Mammary epithelial cell (primary cell): Measurements from ENCODE around the gene RHOF.

ENCODE experiments used
- EZH2 ChIP-seq: IDR thresholded peaks from 2 replicates; pipeline ENCODE4 v1.6.1; 2012; ENCODE audit warnings: low read length, inconsistent platforms, borderline replicate concordance
- TF ChIP-seq, protein P1 (sequence below), 2 donors: IDR thresholded peaks in 1 of 2; conservative IDR thresholded peaks in 1 of 2; 2 replicates each; pipeline ENCODE4 v1.5.1; 2011 to 2012; ENCODE audit warnings: inconsistent platforms in 2 of 2, low read length in 2 of 2, mild to moderate bottlenecking in 2 of 2, control low read depth in 1 of 2, low read depth in 1 of 2; ENCODE audit not compliant: insufficient read depth in 1 of 2; ENCODE audit errors: extremely low read depth in 1 of 2

DNA sequence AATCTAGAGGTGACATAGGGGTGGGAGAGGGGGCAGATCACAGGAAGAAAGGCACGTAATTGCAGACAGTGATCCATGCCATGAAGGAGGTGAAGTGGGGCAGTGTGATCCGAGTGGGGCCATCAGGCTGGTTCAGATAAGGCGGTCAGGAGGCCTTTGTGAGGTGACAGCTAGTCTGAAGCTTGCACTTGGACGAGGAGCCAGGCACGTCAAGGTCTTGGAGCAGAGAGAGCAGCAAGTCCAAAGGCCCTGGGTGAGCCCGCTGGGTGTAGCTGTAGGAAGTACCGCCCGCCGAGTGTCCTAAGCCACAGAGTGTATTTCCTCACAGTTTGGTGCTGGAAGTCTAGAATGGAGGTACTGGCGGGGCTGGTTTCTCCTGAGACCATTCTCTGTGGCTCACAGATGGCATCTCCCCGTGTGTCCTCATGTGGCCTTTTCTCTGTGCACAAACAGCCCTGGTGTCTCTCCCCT is 23.6 kb downstream of the RHOF start:
- TF ChIP-seq EZH2, result no peak
- TF ChIP-seq, protein P1, sequence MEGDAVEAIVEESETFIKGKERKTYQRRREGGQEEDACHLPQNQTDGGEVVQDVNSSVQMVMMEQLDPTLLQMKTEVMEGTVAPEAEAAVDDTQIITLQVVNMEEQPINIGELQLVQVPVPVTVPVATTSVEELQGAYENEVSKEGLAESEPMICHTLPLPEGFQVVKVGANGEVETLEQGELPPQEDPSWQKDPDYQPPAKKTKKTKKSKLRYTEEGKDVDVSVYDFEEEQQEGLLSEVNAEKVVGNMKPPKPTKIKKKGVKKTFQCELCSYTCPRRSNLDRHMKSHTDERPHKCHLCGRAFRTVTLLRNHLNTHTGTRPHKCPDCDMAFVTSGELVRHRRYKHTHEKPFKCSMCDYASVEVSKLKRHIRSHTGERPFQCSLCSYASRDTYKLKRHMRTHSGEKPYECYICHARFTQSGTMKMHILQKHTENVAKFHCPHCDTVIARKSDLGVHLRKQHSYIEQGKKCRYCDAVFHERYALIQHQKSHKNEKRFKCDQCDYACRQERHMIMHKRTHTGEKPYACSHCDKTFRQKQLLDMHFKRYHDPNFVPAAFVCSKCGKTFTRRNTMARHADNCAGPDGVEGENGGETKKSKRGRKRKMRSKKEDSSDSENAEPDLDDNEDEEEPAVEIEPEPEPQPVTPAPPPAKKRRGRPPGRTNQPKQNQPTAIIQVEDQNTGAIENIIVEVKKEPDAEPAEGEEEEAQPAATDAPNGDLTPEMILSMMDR (conservative IDR thresholded peaks at IDR 0.05 in 1 of 2, IDR thresholded peaks at IDR 0.05 in 1 of 2; ENCODE audit: extremely low read depth in 1 of 2, insufficient read depth in 1 of 2, low read depth in 1 of 2, low read length in 2 of 2), result no peak
